ENCODE results near the gene TRAP1.

Gene TRAP1

DNA sequence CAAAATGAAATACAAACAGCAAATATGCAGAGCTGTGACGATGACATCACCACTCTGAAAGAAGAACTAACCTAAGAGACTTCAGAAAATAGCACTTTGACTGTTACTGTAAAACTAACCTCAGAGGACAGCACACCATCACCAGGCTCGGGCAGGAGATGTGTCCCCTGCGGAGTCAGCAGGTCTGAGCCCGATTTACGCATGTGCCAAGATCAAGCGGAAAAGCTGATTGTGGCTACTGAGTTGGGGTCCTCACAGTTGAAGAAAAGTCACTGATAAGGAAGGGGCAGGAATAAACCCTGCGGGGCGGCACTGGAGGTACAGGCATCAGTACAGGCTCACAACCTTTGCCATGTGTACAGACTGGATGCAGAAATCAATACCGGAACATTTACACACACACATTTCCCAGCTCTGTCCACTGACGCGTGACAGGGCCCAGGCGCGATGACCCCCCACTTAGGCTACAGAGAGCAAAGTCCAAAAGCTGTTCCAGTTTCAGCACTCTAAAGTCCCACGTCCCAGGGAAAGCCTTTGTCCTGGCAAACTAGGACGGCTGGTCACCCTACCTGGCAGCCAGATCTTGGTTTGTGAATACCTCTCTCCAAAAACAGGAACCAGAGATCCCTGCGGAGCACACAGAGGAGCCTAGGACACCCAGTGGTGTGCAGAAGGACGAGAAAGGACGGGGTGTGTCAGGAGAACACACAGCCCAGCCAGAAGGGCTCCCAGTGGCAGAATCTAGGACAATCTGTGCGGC lies 21.5 kb downstream of the TRAP1 start:
- no peak overlapping the region for H3K9ac ChIP-seq (ENCODE audit: insufficient read length, low read depth)
- peaks cover 31% of the 10 kb centered on the region for H3K36me3 ChIP-seq (ENCODE audit: insufficient read depth, insufficient read length, low read length)
- H3K4me1 ChIP-seq (ENCODE audit: insufficient read depth, insufficient read length) = peaks cover 2% of the 10 kb centered on the region
- no peak overlapping the region for H3K4me3 ChIP-seq (ENCODE audit: insufficient read length, low read depth)
- TF ChIP-seq YY1 (IDR thresholded peaks at IDR 0.05; ENCODE audit: insufficient read depth, insufficient read length) (no peak), ZNF274 (IDR thresholded peaks at IDR 0.05; ENCODE audit: low read depth, low read length) (no peak), SUZ12 (IDR thresholded peaks at IDR 0.05; ENCODE audit: extremely low read depth, insufficient read depth, insufficient read length) (no peak)
- no peak for DNase-seq (ENCODE audit: low read depth, low spot score)
- H3K9me3 ChIP-seq (ENCODE audit: insufficient read depth, low read length) = no peaks in the 10 kb centered on the region
- H3K27me3 ChIP-seq (ENCODE audit: insufficient read depth, insufficient read length) = no peaks in the 10 kb centered on the region

DNA sequence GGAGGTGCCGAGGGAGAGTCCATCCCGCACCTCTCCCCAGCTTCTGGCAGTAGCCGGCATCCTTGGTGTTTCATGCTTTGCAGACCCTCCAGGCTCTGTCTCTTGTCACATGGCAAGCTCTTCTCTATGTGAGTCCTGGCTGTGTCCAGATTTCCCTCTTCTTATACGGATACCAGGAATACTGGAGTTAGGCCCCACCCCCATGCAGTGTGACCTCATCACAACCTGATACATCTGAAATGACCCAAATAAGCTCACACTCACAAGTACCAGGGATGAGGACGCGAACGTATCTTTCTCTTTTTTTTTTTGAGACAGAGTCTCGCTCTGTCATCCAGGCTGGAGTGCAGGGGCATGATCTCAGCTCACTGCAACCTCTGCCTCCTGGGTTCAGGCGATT lies 23.3 kb downstream of the TRAP1 start:
- Histone ChIP-seq H3K36me3 (ENCODE audit: insufficient read depth, insufficient read length, low read length) (peaks cover 43% of the 10 kb centered on the region), H3K9ac (ENCODE audit: insufficient read length, low read depth) (no peak overlapping the region), H3K9me3 (ENCODE audit: insufficient read depth, low read length) (no peaks in the 10 kb centered on the region), H3K27me3 (ENCODE audit: insufficient read depth, insufficient read length) (no peaks in the 10 kb centered on the region), H3K4me3 (ENCODE audit: insufficient read length, low read depth) (no peak overlapping the region), H3K4me1 (ENCODE audit: insufficient read depth, insufficient read length) (peaks cover 6% of the 10 kb centered on the region)
- no peak for DNase-seq (ENCODE audit: low read depth, low spot score)
- TF ChIP-seq YY1 (IDR thresholded peaks at IDR 0.05; ENCODE audit: insufficient read depth, insufficient read length) (no peak), ZNF274 (IDR thresholded peaks at IDR 0.05; ENCODE audit: low read depth, low read length) (no peak), SUZ12 (IDR thresholded peaks at IDR 0.05; ENCODE audit: extremely low read depth, insufficient read depth, insufficient read length) (no peak)

DNA sequence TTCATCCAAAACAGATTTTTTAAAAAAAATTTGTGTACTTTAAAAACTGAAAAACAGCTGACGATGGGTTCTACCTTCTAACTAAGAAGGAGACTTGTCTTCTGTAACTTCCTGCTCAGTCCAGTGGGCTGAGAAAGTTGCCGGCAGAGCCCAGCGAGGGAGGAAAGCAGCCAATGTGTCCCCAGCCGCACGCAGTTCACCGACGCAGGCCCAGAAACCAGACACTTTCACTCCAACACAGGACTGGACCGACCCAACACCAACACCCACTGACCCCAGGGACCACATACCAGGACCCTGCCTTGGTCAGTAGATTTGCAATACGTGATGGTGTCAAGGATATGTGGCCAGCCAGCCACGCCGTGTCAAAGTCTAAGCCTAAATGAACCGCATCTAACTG lies 25.6 kb downstream of the TRAP1 start:
- Histone ChIP-seq H3K9ac (ENCODE audit: insufficient read length, low read depth) (no peak overlapping the region), H3K4me3 (ENCODE audit: insufficient read length, low read depth) (no peak overlapping the region), H3K4me1 (ENCODE audit: insufficient read depth, insufficient read length) (peaks cover 6% of the 10 kb centered on the region), H3K27me3 (ENCODE audit: insufficient read depth, insufficient read length) (no peaks in the 10 kb centered on the region), H3K36me3 (ENCODE audit: insufficient read depth, insufficient read length, low read length) (peaks cover 56% of the 10 kb centered on the region), H3K9me3 (ENCODE audit: insufficient read depth, low read length) (no peaks in the 10 kb centered on the region)
- TF ChIP-seq YY1 (IDR thresholded peaks at IDR 0.05; ENCODE audit: insufficient read depth, insufficient read length) (no peak), SUZ12 (IDR thresholded peaks at IDR 0.05; ENCODE audit: extremely low read depth, insufficient read depth, insufficient read length) (no peak), ZNF274 (IDR thresholded peaks at IDR 0.05; ENCODE audit: low read depth, low read length) (no peak)
- no peak for DNase-seq (ENCODE audit: low read depth, low spot score)

DNA sequence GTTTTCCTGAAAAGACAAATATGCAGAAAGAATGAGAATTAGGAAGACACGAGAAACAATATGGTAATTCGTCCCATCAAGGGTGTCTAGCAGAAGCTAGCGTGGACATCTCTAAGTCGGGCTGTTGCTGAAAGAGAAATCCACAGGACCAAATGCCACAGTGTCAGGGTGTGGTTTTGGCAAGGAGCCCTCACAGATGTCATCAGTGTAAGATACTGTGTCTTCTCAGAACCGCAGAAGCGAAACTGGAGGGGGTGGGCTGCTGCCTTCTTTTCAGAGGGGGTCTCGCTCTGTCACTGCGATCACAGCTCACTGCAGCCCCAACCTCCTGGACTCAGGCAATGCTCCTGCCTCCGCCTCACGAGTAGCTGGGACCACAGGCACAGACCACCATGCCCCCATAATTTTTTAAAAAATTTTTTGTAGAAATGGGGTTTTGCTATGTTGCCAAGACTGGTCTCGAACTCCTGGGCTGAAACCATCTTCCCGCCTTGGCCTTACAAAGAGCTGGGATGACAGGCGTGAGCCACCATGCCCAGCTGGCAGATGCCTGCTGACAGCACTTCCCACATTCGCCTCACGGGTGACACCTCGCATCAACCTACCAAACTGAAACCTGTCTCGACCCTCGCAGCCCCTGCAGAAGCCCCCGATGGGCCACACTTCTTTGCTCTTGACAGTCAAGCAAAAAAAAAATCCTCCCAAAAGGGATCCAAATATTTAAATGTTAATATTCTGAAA lies 26.2 kb downstream of the TRAP1 start:
- TF ChIP-seq ZNF274 (IDR thresholded peaks at IDR 0.05; ENCODE audit: low read depth, low read length) (no peak), SUZ12 (IDR thresholded peaks at IDR 0.05; ENCODE audit: extremely low read depth, insufficient read depth, insufficient read length) (no peak), YY1 (IDR thresholded peaks at IDR 0.05; ENCODE audit: insufficient read depth, insufficient read length) (no peak)
- Histone ChIP-seq H3K9me3 (ENCODE audit: insufficient read depth, low read length) (no peaks in the 10 kb centered on the region), H3K4me1 (ENCODE audit: insufficient read depth, insufficient read length) (peaks cover 6% of the 10 kb centered on the region), H3K36me3 (ENCODE audit: insufficient read depth, insufficient read length, low read length) (peaks cover 59% of the 10 kb centered on the region), H3K27me3 (ENCODE audit: insufficient read depth, insufficient read length) (no peaks in the 10 kb centered on the region), H3K4me3 (ENCODE audit: insufficient read length, low read depth) (no peak overlapping the region), H3K9ac (ENCODE audit: insufficient read length, low read depth) (no peak overlapping the region)
- DNase-seq (ENCODE audit: low read depth, low spot score) = no peak

DNA sequence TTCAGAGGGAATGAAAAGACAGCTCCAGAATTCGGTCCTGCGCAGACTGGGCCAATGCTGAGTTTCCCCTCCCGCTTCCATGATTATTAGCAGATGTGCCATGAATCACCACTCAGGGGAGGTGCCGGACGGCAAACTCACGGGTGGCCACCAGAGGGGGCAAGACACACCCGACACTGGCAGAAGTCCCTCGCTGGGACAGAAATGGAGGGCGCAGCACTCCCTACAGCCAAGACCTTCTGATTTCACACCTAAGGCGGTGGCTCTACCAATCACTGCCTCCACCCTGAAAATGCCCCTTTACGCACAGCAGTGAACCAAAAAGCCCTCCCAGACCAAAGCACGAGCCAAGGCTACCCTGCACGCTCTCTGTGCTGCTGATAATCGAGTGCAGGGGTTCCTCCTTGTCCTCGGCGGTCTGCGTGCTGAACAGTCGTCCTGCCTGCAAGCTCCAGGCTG lies 26.8 kb downstream of the TRAP1 start:
- peaks cover 4% of the 10 kb centered on the region for H3K4me1 ChIP-seq (ENCODE audit: insufficient read depth, insufficient read length)
- no peaks in the 10 kb centered on the region for H3K9me3 ChIP-seq (ENCODE audit: insufficient read depth, low read length)
- H3K4me3 ChIP-seq (ENCODE audit: insufficient read length, low read depth) = no peak overlapping the region
- H3K27me3 ChIP-seq (ENCODE audit: insufficient read depth, insufficient read length) = no peaks in the 10 kb centered on the region
- DNase-seq (ENCODE audit: low read depth, low spot score) = peak; percentile 75
- TF ChIP-seq YY1 (IDR thresholded peaks at IDR 0.05; ENCODE audit: insufficient read depth, insufficient read length) = no peak
- TF ChIP-seq SUZ12 (IDR thresholded peaks at IDR 0.05; ENCODE audit: extremely low read depth, insufficient read depth, insufficient read length) = no peak
- TF ChIP-seq ZNF274 (IDR thresholded peaks at IDR 0.05; ENCODE audit: low read depth, low read length) = no peak
- no peak overlapping the region for H3K9ac ChIP-seq (ENCODE audit: insufficient read length, low read depth)
- peaks cover 61% of the 10 kb centered on the region for H3K36me3 ChIP-seq (ENCODE audit: insufficient read depth, insufficient read length, low read length)

DNA sequence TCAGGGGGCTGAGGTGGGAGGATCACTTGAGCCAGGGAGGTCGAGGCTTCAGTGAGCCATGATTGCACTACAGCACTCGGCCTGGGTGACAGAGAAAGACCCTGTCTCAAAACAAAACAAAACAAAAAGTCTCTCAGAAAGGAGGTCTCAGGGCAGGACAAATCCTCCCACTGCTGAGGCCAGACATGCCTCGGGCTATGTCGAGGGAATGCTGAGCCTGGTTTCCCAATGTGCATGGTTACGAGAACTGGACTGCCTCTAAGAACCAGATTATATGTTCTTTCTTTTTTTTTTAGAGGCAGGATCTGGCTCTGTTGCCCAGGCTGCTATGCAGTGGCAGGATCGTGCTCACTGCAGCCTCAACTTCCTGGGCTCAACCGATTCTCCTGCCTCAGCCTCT lies 27.6 kb downstream of the TRAP1 start:
- no peaks in the 10 kb centered on the region for H3K9me3 ChIP-seq (ENCODE audit: insufficient read depth, low read length)
- no peak for DNase-seq (ENCODE audit: low read depth, low spot score)
- H3K4me1 ChIP-seq (ENCODE audit: insufficient read depth, insufficient read length) = peaks cover 4% of the 10 kb centered on the region
- H3K9ac ChIP-seq (ENCODE audit: insufficient read length, low read depth) = no peak overlapping the region
- H3K27me3 ChIP-seq (ENCODE audit: insufficient read depth, insufficient read length) = no peaks in the 10 kb centered on the region
- no peak for TF ChIP-seq ZNF274 (IDR thresholded peaks at IDR 0.05; ENCODE audit: low read depth, low read length)
- TF ChIP-seq SUZ12 (IDR thresholded peaks at IDR 0.05; ENCODE audit: extremely low read depth, insufficient read depth, insufficient read length) = no peak
- no peak for TF ChIP-seq YY1 (IDR thresholded peaks at IDR 0.05; ENCODE audit: insufficient read depth, insufficient read length)
- H3K4me3 ChIP-seq (ENCODE audit: insufficient read length, low read depth) = no peak overlapping the region
- H3K36me3 ChIP-seq (ENCODE audit: insufficient read depth, insufficient read length, low read length) = peaks cover 66% of the 10 kb centered on the region

DNA sequence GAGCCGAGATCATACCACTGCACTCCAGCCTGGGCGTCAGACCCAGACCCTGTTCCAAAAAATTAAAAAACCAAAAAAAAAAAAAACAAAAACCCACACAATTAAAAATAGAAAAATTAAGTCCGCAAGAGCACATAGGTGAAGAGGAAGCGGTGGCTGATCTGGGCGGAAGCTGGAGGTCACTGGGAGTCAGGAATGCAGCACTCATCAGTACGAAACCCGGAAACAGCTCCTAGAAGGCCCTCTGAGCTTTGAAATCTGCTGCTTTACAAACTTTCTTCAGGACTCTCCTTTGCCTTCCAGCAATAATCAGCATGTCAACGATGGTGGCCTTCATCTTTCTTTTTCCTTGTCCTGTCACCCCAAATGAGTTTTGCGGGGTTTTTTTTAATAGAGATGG lies 29.5 kb downstream of the TRAP1 start:
- TF ChIP-seq YY1 (IDR thresholded peaks at IDR 0.05; ENCODE audit: insufficient read depth, insufficient read length) = no peak
- TF ChIP-seq ZNF274 (IDR thresholded peaks at IDR 0.05; ENCODE audit: low read depth, low read length) = no peak
- no peak for TF ChIP-seq SUZ12 (IDR thresholded peaks at IDR 0.05; ENCODE audit: extremely low read depth, insufficient read depth, insufficient read length)
- Histone ChIP-seq H3K4me3 (ENCODE audit: insufficient read length, low read depth) (no peak overlapping the region), H3K27me3 (ENCODE audit: insufficient read depth, insufficient read length) (no peaks in the 10 kb centered on the region), H3K4me1 (ENCODE audit: insufficient read depth, insufficient read length) (peaks cover 4% of the 10 kb centered on the region), H3K9ac (ENCODE audit: insufficient read length, low read depth) (no peak overlapping the region), H3K9me3 (ENCODE audit: insufficient read depth, low read length) (no peaks in the 10 kb centered on the region), H3K36me3 (ENCODE audit: insufficient read depth, insufficient read length, low read length) (peaks cover 73% of the 10 kb centered on the region)
- DNase-seq (ENCODE audit: low read depth, low spot score) = no peak
